GM18868 (cell line): Measurements from ENCODE around the gene GARNL3.

Experiments
- ATAC-seq: cut with Tn5 transposase; IDR thresholded peaks from one replicate; pipeline ENCODE4 v1.9.1; 2021; ENCODE audit warnings: mild to moderate bottlenecking, moderate library complexity; ENCODE audit not compliant: unreplicated experiment

GARNL3 gene

DNA sequence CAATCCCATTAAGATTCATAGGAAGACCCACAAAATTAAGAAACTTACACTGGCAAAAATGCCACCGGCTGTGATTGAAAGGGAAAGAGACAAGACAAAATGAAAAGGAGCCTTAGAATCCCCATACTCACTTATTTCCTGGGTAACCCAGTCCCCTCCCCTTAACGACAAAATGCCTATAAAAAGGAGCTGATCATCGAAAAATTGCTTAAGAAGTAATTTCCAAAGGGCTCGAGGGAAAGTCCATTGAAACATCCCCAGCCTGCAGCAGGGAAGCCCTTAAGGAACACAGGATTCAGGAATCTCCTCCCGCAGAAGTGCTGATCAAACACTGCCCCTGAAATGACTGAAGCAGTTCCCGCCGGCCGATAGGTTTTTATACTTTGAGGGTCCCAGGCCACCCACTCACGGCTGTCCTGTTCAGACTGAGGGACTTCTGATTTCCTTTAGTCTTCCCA lies 158.9 kb downstream of the GARNL3 start:
- ATAC-seq: no peak

DNA sequence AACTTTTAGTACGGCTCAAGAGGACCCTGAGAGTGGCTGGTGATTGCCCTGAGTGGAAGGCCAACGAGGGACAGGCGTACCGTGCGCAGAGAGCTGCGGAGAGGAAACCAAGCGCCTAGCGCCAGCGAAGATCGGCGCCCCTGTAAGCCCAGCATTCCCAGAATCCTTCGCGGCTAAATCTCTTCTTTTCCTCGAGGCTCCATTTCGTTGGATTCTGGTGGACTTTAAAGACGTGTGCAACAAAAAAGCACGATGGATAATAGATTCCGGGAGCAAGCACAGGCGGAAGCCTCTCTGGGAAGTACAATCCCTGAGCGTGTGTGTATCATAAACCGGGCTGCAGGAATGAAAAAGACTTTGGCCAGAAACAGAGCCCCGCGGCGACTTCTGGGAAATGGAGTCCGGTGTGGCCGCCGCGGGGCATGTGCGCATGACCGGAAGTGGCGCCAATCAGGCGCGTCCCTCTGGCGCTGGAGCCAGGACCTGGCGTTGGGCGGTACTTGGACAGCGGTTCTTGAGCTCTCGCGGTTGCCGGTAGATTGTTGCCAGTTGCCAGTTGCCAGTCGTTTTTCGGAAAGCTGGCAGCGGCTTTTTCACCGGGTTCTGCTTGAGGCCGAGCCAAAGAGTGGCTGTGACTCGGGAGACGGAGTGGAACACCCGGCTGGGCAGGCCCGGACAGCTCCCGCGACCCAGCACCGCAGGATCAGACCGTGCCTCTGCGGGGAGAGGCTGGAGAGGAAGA lies 159.5 kb downstream of the GARNL3 start, which contains the start of gene ZNF79:
TSS of gene ZNF79 (plus strand) at position 449 of the 742 bp plus-strand sequence. CDS start 406 bp downstream, outside the sequence.
- peak; percentile 88 for ATAC-seq

GRCh38 chr9:127424676-127424999 lies 160.1 kb downstream of the GARNL3 start:
- no peak for ATAC-seq

- ATAC-seq: no peak
These were observed 162.2 kb downstream of the GARNL3 start for GRCh38 chr9:127426756-127427155.

- ATAC-seq: no peak
These were observed 163.8 kb downstream of the GARNL3 start for GRCh38 chr9:127428348-127428747.

GRCh38 chr9:127430415-127430814 lies 165.8 kb downstream of the GARNL3 start:
- no peak for ATAC-seq

- ATAC-seq: no peak
These were observed 173.1 kb downstream of the GARNL3 start for GRCh38 chr9:127437497-127438264.

GRCh38 chr9:127438394-127438793 lies 173.8 kb downstream of the GARNL3 start:
- ATAC-seq: no peak
